Glomerular visceral epithelial cell (primary cell): Measurements from ENCODE around the gene IGFL2.
"Not testable (repeated sequence)": the region's sequence is repeated elsewhere in the genome, so short reads cannot be mapped to it uniquely, and the experiment has no call there.

ENCODE experiments used
- DNase-seq: peaks from one replicate; pipeline ENCODE4 v3.0.0-alpha.2; 2016; ENCODE audit errors: extremely low spot score

Gene IGFL2

GRCh38 chr19:46142294-46142693 lies 5.7 kb upstream of the IGFL2 start:
- DNase-seq, result no peak

GRCh38 chr19:46144756-46145155 lies 3.3 kb upstream of the IGFL2 start:
- DNase-seq, result no peak

- no peak for DNase-seq
Measured at GRCh38 chr19:46147166-46147740, 785 bp upstream of the IGFL2 start.

GRCh38 chr19:46150606-46151005 lies 2.6 kb downstream of the IGFL2 start:
- no peak for DNase-seq

GRCh38 chr19:46155237-46155636 lies 7.2 kb downstream of the IGFL2 start:
- DNase-seq, result no peak

GRCh38 chr19:46159418-46160232 lies 11.6 kb downstream of the IGFL2 start:
- DNase-seq, result no peak

GRCh38 chr19:46160233-46160775 lies 12.3 kb downstream of the IGFL2 start:
- DNase-seq, result no peak

- DNase-seq, result not testable (repeated sequence)
Measured at GRCh38 chr19:46161642-46162257, 13.7 kb downstream of the IGFL2 start.

GRCh38 chr19:46162731-46163130 lies 14.7 kb downstream of the IGFL2 start:
- no peak for DNase-seq

- no peak for DNase-seq
Measured at GRCh38 chr19:46173886-46174480, 25.9 kb downstream of the IGFL2 start.

- no peak for DNase-seq
Measured at GRCh38 chr19:46176116-46176860, 28.2 kb downstream of the IGFL2 start.

- no peak for DNase-seq
Measured at GRCh38 chr19:46179076-46179759, 31.2 kb downstream of the IGFL2 start.

- DNase-seq, result peak; percentile 73
Measured at GRCh38 chr19:46180701-46181387, 32.8 kb downstream of the IGFL2 start.

GRCh38 chr19:46181388-46181779 lies 33.3 kb downstream of the IGFL2 start:
- peak; percentile 46 for DNase-seq

- no peak for DNase-seq
Measured at GRCh38 chr19:46182476-46182875, 34.4 kb downstream of the IGFL2 start.

GRCh38 chr19:46184775-46185710 lies 37.0 kb downstream of the IGFL2 start:
- DNase-seq, result peak; percentile 61

- DNase-seq, result no peak
Measured at GRCh38 chr19:46186101-46186716, 38.2 kb downstream of the IGFL2 start.

GRCh38 chr19:46186717-46187101 lies 38.7 kb downstream of the IGFL2 start:
- DNase-seq, result no peak
